ENCODE data around the gene HYDIN. TPM values are rescaled to one million over a fixed set of nuclear protein-coding genes. Genes with fewer than 3 reads are reported as not detected.
"Not testable (repeated sequence)": the region's sequence is repeated elsewhere in the genome, so short reads cannot be mapped to it uniquely, and the experiment has no call there.

HYDIN gene
- total RNA-seq, 1 donor from 2014 or later = 4.0 TPM

DNA sequence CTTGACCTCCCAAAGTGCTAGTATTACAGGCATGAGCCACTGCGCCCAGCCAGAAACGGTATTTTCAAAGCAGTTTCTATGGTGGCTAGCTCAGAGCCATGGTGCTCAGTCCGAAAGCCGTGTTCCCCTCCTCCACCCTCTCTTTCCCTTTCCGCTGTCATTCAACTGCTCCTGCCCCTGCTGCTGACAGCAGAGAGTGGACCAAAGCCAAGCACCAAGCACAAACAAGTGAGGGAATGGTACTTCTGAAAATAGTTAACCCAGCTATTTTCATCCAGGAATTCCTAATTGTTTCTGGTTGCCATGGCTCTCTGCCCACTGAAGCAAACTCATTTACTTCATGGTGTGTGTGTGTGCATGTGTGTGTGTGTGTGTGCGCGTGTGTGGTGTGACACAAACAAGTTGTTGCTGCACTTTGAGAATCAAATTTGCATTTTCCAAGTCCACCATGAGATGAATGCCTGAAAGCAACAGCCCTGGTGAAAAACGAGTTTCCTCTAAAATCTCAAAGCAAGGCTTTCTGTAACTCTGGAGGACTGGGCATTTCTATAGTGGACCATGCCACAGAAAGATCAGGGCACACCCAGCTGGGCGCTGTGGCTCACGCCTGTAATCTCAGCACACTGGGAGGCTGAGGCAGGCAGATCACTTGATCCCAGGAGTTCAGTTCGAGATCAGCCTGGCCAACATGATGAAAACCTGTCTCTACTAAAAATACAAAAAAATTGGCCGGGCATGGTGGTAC is 293.6 kb downstream of the HYDIN start:
- not testable (repeated sequence) for DNase-seq (ENCODE audit: low read depth); H3K4me3 ChIP-seq (ENCODE audit: low read depth, low read length); H3K36me3 ChIP-seq (ENCODE audit: control insufficient read depth, insufficient read depth, low read length); H3K27me3 ChIP-seq (ENCODE audit: control insufficient read depth, insufficient read depth, low read length)

DNA sequence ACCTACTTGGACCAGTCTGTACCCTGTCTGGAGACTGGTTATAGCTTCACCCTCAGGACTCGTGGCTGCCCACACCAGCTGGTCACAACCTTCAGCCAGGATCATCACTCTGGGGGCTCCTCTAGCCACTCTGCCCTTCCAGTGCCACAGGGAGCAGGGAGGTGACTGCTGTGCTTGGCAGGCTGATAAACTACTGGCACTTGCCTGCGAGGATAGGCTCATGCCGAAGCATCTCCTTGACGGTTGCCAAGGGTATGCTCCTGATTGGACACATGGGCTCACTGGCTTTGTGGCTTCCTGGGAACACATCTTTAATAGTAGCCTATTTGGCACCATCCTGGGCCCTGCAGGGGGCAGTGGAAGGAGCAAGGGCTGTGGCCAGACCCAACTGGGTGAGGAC is 295.2 kb downstream of the HYDIN start:
- DNase-seq (ENCODE audit: low read depth); H3K36me3 ChIP-seq (ENCODE audit: control insufficient read depth, insufficient read depth, low read length); H3K4me3 ChIP-seq (ENCODE audit: low read depth, low read length): not testable (repeated sequence)

DNA sequence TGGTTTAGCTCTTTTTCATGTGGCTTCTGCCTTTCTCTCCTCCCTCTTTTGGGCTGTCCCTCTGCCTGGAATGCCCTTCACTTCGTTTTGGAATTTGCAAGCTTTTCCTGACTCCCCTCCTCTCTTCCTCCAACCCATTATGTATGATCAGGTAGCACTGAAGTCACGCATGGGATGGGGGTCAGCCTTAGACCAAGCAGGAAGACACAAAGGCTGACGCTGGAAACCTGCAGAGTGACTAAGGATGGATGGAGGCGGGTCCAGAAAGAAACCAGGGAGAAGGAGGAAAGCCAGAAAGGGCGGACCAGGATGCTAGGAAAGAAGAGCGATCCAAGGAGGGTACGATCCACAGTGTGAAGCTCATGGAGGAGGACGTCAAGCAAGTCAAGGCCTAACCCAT is 296.8 kb downstream of the HYDIN start:
- not testable (repeated sequence) for DNase-seq (ENCODE audit: low read depth); H3K4me3 ChIP-seq (ENCODE audit: low read depth, low read length); H3K36me3 ChIP-seq (ENCODE audit: control insufficient read depth, insufficient read depth, low read length)

More for the DNA sequence above, 295.2 kb downstream of the HYDIN start:
- H3K27me3 ChIP-seq (ENCODE audit: control insufficient read depth, insufficient read depth, low read length) = not testable (repeated sequence)

DNA sequence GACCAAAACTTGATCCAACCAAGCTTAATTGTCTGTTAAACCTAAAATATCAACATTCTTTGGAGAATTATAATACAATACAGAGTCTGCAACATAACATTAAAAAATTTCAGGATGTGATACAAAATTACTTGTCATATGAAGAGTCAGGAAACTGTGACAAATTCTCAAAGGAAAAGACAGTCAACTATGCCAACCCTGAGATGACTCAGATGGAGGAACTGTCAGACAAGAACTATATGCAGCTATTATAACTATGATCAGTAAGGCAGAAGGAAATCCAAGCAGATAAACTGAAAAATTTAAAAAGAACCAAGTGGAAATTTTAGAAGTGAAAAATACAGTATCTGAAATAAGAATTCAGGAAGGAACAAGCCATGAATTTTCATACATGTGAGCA is 299.8 kb downstream of the HYDIN start:
- not testable (repeated sequence) for H3K4me3 ChIP-seq (ENCODE audit: low read depth, low read length); H3K36me3 ChIP-seq (ENCODE audit: control insufficient read depth, insufficient read depth, low read length); DNase-seq (ENCODE audit: low read depth); H3K27me3 ChIP-seq (ENCODE audit: control insufficient read depth, insufficient read depth, low read length)

More for the DNA sequence above, 296.8 kb downstream of the HYDIN start:
- H3K27me3 ChIP-seq (ENCODE audit: control insufficient read depth, insufficient read depth, low read length) = not testable (repeated sequence)

DNA sequence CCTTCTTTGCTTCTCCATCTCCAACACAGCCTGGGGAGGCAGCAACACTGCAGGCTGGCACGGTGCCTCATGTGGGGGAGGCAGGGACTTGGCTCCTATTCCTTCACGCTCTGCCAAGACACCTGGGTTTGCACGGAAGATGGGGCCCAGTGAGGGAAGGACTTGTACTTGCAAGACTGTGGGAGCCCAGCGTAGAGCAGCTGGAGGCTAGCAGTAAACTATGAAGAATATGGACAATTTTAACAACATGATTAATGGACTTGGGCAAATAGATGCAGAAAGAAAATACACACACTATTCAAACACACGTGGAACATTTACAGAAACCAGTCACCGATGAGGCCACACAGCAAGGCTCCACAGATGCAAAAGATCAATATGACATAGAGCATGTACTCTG is 308.4 kb downstream of the HYDIN start:
- DNase-seq (ENCODE audit: low read depth); H3K36me3 ChIP-seq (ENCODE audit: control insufficient read depth, insufficient read depth, low read length); H3K4me3 ChIP-seq (ENCODE audit: low read depth, low read length); H3K27me3 ChIP-seq (ENCODE audit: control insufficient read depth, insufficient read depth, low read length): not testable (repeated sequence)

DNA sequence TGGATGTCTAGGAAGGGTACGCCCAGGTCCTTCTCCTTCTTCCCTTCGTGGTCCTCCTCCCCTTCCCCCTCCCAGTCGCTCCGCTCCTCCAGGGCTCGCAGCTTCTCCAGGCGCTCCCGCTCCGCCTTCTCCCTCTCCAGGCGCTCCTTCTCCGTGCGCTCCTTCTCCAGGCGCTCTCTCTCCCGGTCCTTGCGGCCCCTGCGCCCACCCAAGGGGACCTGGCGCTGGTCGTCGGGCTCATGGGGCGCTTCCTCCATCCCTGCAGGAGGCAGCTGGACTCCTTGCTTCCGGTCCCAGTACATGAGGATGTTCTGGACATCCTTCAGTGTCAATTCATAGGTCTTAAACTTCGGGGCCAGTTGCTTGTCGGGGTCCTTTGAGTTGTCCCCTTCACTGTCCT is 309.9 kb downstream of the HYDIN start:
- H3K36me3 ChIP-seq (ENCODE audit: control insufficient read depth, insufficient read depth, low read length); H3K4me3 ChIP-seq (ENCODE audit: low read depth, low read length); DNase-seq (ENCODE audit: low read depth); H3K27me3 ChIP-seq (ENCODE audit: control insufficient read depth, insufficient read depth, low read length): not testable (repeated sequence)

DNA sequence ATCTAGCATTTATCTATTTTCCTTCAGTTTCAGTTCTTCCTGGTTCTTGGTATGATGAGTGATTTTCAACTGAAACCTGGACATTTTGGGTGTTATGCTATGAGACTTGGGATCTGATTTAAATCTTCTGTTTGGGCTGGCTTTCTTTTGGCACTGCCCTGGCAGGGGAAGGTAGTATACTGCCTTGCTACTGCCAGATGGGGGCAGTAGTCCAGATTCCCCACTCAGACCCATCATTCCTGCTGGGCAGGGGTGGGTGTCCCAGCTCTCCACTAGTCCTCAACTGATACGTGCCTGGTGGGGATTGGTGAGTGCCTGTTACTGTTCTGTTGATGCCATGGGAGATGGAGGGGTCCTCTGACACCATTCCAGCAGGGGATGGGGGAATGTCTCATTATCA is 342.3 kb downstream of the HYDIN start:
- H3K36me3 ChIP-seq (ENCODE audit: control insufficient read depth, insufficient read depth, low read length); DNase-seq (ENCODE audit: low read depth); H3K4me3 ChIP-seq (ENCODE audit: low read depth, low read length); H3K27me3 ChIP-seq (ENCODE audit: control insufficient read depth, insufficient read depth, low read length): not testable (repeated sequence)

DNA sequence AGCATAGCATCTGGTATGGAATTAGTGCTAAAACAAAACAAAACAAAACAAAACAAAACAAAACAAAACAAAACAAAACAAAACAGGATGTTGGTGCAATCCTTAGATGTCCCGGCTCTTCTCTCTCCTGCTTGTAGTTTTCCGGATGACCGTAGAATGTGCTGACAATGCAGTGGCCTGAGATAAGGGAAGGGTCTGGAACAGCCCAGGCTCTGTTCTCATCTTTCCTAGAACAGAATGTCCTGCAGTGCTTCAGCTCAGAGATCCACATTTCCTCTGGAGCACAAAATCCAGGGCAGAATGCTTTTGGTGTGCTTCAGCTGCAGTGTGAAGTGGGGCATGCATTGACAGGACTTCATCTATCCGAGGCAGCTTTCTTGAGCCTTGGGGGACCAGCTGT is 345.9 kb downstream of the HYDIN start:
- not testable (repeated sequence) for H3K36me3 ChIP-seq (ENCODE audit: control insufficient read depth, insufficient read depth, low read length); H3K4me3 ChIP-seq (ENCODE audit: low read depth, low read length); DNase-seq (ENCODE audit: low read depth); H3K27me3 ChIP-seq (ENCODE audit: control insufficient read depth, insufficient read depth, low read length)

DNA sequence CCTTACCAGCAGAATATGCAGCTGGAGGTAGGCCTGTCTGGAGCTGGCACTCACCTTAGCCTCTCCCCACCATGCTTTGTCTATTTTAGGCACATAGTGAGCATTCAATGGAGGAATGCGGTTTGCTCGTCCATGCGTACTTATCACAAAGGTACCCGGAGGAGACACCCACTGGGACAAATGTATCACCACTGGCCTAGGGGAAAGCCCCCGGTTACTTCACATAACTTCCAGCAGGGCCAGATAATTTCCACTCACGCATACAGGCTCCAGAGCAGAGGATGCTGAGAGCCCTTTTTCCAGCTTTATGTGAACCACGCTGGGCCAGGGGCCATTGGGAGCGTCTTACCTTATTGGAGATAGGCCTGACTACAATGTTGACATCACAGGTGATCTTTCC is 348.2 kb downstream of the HYDIN start:
- H3K27me3 ChIP-seq (ENCODE audit: control insufficient read depth, insufficient read depth, low read length); H3K4me3 ChIP-seq (ENCODE audit: low read depth, low read length); H3K36me3 ChIP-seq (ENCODE audit: control insufficient read depth, insufficient read depth, low read length); DNase-seq (ENCODE audit: low read depth): not testable (repeated sequence)

DNA sequence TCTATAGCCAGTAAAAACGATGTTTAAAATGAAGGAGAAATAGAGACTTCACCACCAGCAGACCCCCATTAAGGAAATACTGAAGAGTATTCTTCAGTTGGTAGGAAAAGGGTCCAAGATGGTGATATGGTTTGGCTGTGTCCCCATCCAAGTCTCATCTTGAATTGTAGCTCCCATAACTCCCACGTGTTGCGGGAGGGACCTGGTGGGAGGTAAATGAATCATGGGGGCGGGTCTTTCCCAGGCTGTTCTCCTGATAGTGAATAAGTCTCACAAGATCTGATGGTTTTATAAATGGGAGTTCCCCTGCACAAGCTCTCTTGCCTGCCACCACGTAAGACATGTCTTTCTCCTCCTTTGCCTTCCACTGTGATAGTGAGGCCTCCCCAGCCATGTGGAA is 352.6 kb downstream of the HYDIN start:
- DNase-seq (ENCODE audit: low read depth); H3K27me3 ChIP-seq (ENCODE audit: control insufficient read depth, insufficient read depth, low read length); H3K4me3 ChIP-seq (ENCODE audit: low read depth, low read length); H3K36me3 ChIP-seq (ENCODE audit: control insufficient read depth, insufficient read depth, low read length): not testable (repeated sequence)

DNA sequence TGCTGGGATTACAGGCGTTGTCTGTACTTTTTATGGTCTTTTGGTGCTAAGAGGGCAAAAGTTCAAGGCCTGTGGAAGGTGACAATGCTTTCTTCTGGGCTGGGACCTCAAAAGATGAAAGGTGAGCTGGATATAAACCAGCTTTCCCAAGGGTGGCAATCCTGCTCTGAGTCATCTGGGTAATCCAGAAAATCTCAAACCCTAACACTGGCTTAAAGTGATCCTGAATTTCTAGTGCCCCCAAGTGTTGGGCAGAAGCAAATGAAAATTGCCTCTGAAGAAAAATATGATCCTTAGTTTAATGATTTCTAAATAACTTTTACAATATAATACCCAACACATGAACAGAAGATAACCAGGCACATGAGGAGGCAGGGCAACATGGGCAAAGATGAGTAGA is 354.1 kb downstream of the HYDIN start:
- not testable (repeated sequence) for DNase-seq (ENCODE audit: low read depth); H3K36me3 ChIP-seq (ENCODE audit: control insufficient read depth, insufficient read depth, low read length); H3K4me3 ChIP-seq (ENCODE audit: low read depth, low read length); H3K27me3 ChIP-seq (ENCODE audit: control insufficient read depth, insufficient read depth, low read length)

DNA sequence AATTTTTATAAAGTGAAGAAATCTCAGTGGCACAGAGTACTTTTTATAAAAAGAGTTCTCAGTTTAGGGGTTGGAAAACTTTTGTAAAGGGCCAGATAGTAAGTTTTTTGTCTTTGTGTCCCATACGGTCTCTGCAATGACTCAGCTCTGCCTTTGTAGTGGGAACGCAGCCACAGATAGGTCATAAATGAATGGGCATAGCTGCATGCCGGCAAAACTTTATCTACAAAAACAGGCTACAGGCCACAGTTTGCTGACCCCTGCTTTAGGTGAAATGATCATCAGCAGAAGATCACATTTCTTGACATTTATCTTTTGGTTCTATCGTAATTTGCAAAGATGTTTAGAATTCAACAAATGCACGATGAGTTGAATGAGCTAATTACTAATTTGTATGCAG is 365.8 kb downstream of the HYDIN start:
- H3K4me3 ChIP-seq (ENCODE audit: low read depth, low read length); H3K27me3 ChIP-seq (ENCODE audit: control insufficient read depth, insufficient read depth, low read length); DNase-seq (ENCODE audit: low read depth); H3K36me3 ChIP-seq (ENCODE audit: control insufficient read depth, insufficient read depth, low read length): not testable (repeated sequence)

DNA sequence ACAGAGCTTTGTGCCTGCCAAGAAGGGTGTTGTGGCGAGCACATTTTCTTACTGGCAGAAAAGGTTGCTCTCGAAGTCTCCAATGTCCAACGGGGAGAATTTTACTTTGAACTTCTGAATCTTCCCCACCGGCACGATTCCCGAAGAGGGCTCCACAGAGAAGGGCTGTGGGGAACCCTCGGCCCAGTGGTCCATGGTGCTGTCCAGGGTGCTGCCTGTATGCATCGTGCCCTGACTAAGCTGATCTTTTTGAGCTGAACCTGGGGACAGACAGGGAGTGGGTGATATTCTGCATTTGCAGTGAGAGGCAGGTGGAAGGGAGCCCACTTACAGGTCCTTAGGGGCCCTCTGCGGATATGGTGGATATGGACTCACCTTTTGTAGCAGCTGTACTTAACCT is 368.5 kb downstream of the HYDIN start:
- not testable (repeated sequence) for H3K27me3 ChIP-seq (ENCODE audit: control insufficient read depth, insufficient read depth, low read length)

DNA sequence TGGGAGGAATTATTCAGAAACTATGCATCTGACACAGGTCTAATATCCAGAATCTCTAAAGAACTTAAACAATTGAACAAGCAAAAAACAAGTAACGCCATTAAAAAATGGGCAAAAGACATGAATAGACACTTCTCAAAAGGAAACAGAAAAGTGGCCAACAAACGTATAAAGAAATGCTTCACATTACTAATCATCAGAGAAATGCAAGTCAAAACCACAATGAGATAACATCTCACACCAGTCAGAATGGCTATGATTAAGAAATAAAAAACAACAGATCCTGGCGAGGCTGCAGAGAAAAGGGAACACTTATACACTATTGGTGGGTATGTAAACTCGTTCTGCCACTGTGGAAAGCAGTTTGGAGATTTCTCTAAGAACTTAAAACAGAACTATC is 379.2 kb downstream of the HYDIN start:
- DNase-seq (ENCODE audit: low read depth) = not testable (repeated sequence)

More for the DNA sequence above, 368.5 kb downstream of the HYDIN start:
- not testable (repeated sequence) for H3K4me3 ChIP-seq (ENCODE audit: low read depth, low read length); DNase-seq (ENCODE audit: low read depth); H3K36me3 ChIP-seq (ENCODE audit: control insufficient read depth, insufficient read depth, low read length)

DNA sequence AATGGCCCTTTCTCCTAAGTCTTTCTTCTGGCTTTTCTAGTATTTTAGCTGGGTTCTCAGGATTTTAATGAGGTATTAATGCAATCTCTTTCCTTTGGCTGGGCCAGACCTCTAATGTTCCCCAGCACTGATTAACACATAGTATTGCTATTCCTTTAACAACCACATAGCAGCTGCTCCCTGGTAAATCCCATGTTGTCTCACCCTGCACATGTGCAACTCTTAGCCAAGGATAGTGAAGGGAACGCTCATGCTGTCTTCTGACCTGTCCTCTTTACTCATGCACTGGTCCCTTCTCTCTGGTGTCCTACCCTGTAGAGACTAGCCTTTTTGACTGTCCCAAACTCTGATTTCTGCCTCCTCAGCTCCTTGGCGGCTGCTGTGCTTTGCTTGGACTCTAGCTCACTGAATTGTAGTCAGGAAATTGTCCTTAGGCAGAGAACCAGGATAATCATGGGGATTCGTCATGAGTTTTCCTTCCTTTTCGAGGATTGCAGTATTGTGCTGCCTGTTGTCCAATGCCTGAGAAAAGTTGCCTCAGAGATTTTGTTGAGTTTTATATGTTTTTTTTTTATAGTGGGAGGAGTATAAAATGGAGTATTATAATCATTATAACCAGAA is 406.9 kb downstream of the HYDIN start:
- H3K4me3 ChIP-seq (ENCODE audit: low read depth, low read length); H3K36me3 ChIP-seq (ENCODE audit: control insufficient read depth, insufficient read depth, low read length); DNase-seq (ENCODE audit: low read depth); H3K27me3 ChIP-seq (ENCODE audit: control insufficient read depth, insufficient read depth, low read length): not testable (repeated sequence)

More for the DNA sequence above, 379.2 kb downstream of the HYDIN start:
- H3K27me3 ChIP-seq (ENCODE audit: control insufficient read depth, insufficient read depth, low read length); H3K4me3 ChIP-seq (ENCODE audit: low read depth, low read length); H3K36me3 ChIP-seq (ENCODE audit: control insufficient read depth, insufficient read depth, low read length): not testable (repeated sequence)
